H1 (cell line): ENCODE measurements around the gene CMTM3. TPM values are rescaled to one million over a fixed set of nuclear protein-coding genes. Genes with fewer than 3 reads are reported as not detected.

Experiments used
- CTCF ChIA-PET: fragments of 300-600 bp; sonication (Branson Sonifier 250); formaldehyde crosslinking; loops from one replicate; lab custom pipeline; 2021; ENCODE audit not compliant: partially characterized antibody; lab: Charles Lee
- POLR2A ChIA-PET: fragments of 300-600 bp; sonication (Branson Sonifier 250); formaldehyde crosslinking; loops from one replicate; lab custom pipeline; 2021; ENCODE audit warnings: inconsistent platforms; ENCODE audit not compliant: partially characterized antibody; lab: Charles Lee
- DNase-seq, 2 experiments: peaks; one replicate each; pipeline versions ENCODE4 v3.0.0 to v3.0.0-alpha.2; 2010 to 2022; ENCODE audit warnings: low spot score in 2 of 2, low read depth in 1 of 2, mixed read lengths in 1 of 2
- FAIRE-seq: peaks from 2 replicates; lab custom pipeline; 2011; peaks lifted over from hg19 to GRCh38; lab: Jason Lieb, UNC
- H2AFZ ChIP-seq: 2 replicates; pipeline ENCODE4 v1.8.1; 2012; ENCODE audit warnings: low read length, inconsistent platforms
- H2AK5ac ChIP-seq: 2 replicates; pipeline ENCODE4 v1.6.1; 2013; ENCODE audit warnings: low read depth, low read length
- H2BK120ac ChIP-seq: replicated peaks from 2 replicates; pipeline ENCODE3; 2013; ENCODE audit warnings: low read depth, low read length, inconsistent platforms
- H2BK12ac ChIP-seq: 2 replicates; pipeline ENCODE4 v1.6.1; 2013; ENCODE audit warnings: low read depth, low read length
- H2BK15ac ChIP-seq: 2 replicates; pipeline ENCODE4 v1.6.1; 2013; ENCODE audit warnings: low read length
- H2BK20ac ChIP-seq: 2 replicates; pipeline ENCODE4 v1.6.1; 2013; ENCODE audit warnings: low read length
- H2BK5ac ChIP-seq: 2 replicates; pipeline ENCODE4 v1.6.1; 2013; ENCODE audit warnings: low read depth, low read length
- H3K14ac ChIP-seq: 2 replicates; pipeline ENCODE4 v1.6.1; 2013; ENCODE audit warnings: inconsistent platforms; ENCODE audit not compliant: insufficient read length
- H3K18ac ChIP-seq: 2 replicates; pipeline ENCODE4 v1.6.1; 2013; ENCODE audit warnings: low read length; ENCODE audit errors: extremely low read depth
- H3K23ac ChIP-seq: 2 replicates; pipeline ENCODE4 v1.6.1; 2013; ENCODE audit warnings: inconsistent platforms; ENCODE audit not compliant: insufficient read length
- H3K23me2 ChIP-seq: 2 replicates; pipeline ENCODE4 v1.6.1; 2013; ENCODE audit warnings: low read depth, low read length
- H3K27ac ChIP-seq: 2 replicates; pipeline ENCODE4 v1.6.1; 2011; ENCODE audit warnings: low read depth, low read length, inconsistent platforms
- H3K27me3 ChIP-seq, 4 experiments: replicated peaks in 1 of 4; 1 replicate in 1 of 4; 2 replicates in 3 of 4; pipeline versions ENCODE4 v1.6.1 to v1.8.1; 2011 to 2013; ENCODE audit warnings: low read length in 3 of 4, mild to moderate bottlenecking in 3 of 4, inconsistent platforms in 2 of 4, mixed read lengths in 2 of 4, moderate library complexity in 1 of 4; ENCODE audit not compliant: control insufficient read depth in 3 of 4, insufficient read depth in 3 of 4; ENCODE audit errors: extremely low read depth in 1 of 4
- H3K36me3 ChIP-seq, 4 experiments: 2 replicates each; pipeline versions ENCODE4 v1.6.1 to v1.8.1; 2011 to 2013; ENCODE audit warnings: mild to moderate bottlenecking in 4 of 4, low read length in 3 of 4, moderate library complexity in 2 of 4, control low read depth in 1 of 4, inconsistent platforms in 1 of 4; ENCODE audit not compliant: insufficient read depth in 4 of 4, control insufficient read depth in 2 of 4
- H3K4ac ChIP-seq: replicated peaks from 2 replicates; pipeline ENCODE3; 2013; ENCODE audit warnings: low read length, low read depth, mixed read lengths, inconsistent platforms; ENCODE audit not compliant: insufficient read length
- H3K4me1 ChIP-seq, 4 experiments: replicated peaks in 1 of 4; 1 replicate in 1 of 4; 2 replicates in 3 of 4; pipeline versions ENCODE4 v1.6.1 to v1.8.1; 2011 to 2013; ENCODE audit warnings: low read length in 3 of 4, inconsistent platforms in 2 of 4, mixed read lengths in 1 of 4; ENCODE audit not compliant: insufficient read depth in 4 of 4, control insufficient read depth in 3 of 4
- H3K4me2 ChIP-seq, 2 experiments: 2 replicates each; pipeline versions ENCODE4 v1.6.1 to v1.8.1; 2011 to 2013; ENCODE audit warnings: low read depth in 2 of 2, low read length in 2 of 2, control low read depth in 1 of 2, inconsistent platforms in 1 of 2, mild to moderate bottlenecking in 1 of 2; ENCODE audit not compliant: insufficient read depth in 1 of 2
- H3K4me3 ChIP-seq, 4 experiments: fragments of 200-600, 300-600 bp in 1 of 4; sonication (generic), shearing (Covaris generic), sonication (Bioruptor Twin) in 1 of 4; 2 replicates each; pipeline versions ENCODE4 v1.5.1 to v1.8.1; 2011 to 2016; ENCODE audit warnings: low read length in 4 of 4, low read depth in 3 of 4, control low read depth in 2 of 4, inconsistent platforms in 2 of 4, mild to moderate bottlenecking in 2 of 4, mixed read lengths in 1 of 4, moderate library complexity in 1 of 4; ENCODE audit not compliant: insufficient read depth in 2 of 4; ENCODE audit errors: extremely low read depth in 1 of 4
- H3K56ac ChIP-seq: replicated peaks from 2 replicates; pipeline ENCODE3; 2013; ENCODE audit warnings: low read depth, mild to moderate bottlenecking, mixed read lengths, low read length, inconsistent platforms; ENCODE audit not compliant: insufficient read length
- H3K79me1 ChIP-seq: 2 replicates; pipeline ENCODE4 v1.6.1; 2013; ENCODE audit warnings: low read depth, low read length, control low read depth
- H3K79me2 ChIP-seq, 2 experiments: 2 replicates each; pipeline versions ENCODE4 v1.6.1 to v1.8.1; 2012 to 2013; ENCODE audit warnings: low read length in 2 of 2, mild to moderate bottlenecking in 2 of 2, inconsistent platforms in 1 of 2; ENCODE audit not compliant: insufficient read depth in 2 of 2, control insufficient read depth in 1 of 2
- H3K9ac ChIP-seq, 4 experiments: replicated peaks in 1 of 4; 1 replicate in 1 of 4; 2 replicates in 3 of 4; pipeline versions ENCODE4 v1.6.1 to v1.8.1; 2011 to 2013; ENCODE audit warnings: low read depth in 3 of 4, low read length in 3 of 4, control low read depth in 2 of 4, mild to moderate bottlenecking in 2 of 4, moderate library complexity in 2 of 4, inconsistent platforms in 1 of 4; ENCODE audit errors: extremely low read depth in 1 of 4
- H3K9me3 ChIP-seq, 2 experiments: 2 replicates each; pipeline versions ENCODE4 v1.6.1 to v1.8.1; 2012 to 2013; ENCODE audit warnings: mild to moderate bottlenecking in 2 of 2, moderate library complexity in 2 of 2, control low read depth in 1 of 2, inconsistent platforms in 1 of 2, low read depth in 1 of 2, low read length in 1 of 2, mixed read lengths in 1 of 2; ENCODE audit not compliant: insufficient read depth in 2 of 2
- H4K20me1 ChIP-seq, 2 experiments: replicated peaks in 1 of 2; 2 replicates each; pipeline versions ENCODE3 to v1.8.1; 2011 to 2013; ENCODE audit warnings: inconsistent platforms in 2 of 2, low read length in 2 of 2, mild to moderate bottlenecking in 1 of 2; ENCODE audit not compliant: insufficient read depth in 2 of 2, control insufficient read depth in 1 of 2
- H4K5ac ChIP-seq: 2 replicates; pipeline ENCODE4 v1.6.1; 2013; ENCODE audit warnings: low read length, low read depth, mixed read lengths, inconsistent platforms; ENCODE audit not compliant: insufficient read length
- H4K8ac ChIP-seq: 2 replicates; pipeline ENCODE4 v1.8.0; 2013; ENCODE audit warnings: mild to moderate bottlenecking, moderate library complexity, low read length, inconsistent platforms; ENCODE audit not compliant: insufficient read depth; ENCODE audit errors: extremely low read depth
- H4K91ac ChIP-seq: replicated peaks from 2 replicates; pipeline ENCODE3; 2013; ENCODE audit warnings: low read length, mixed read lengths, inconsistent platforms; ENCODE audit not compliant: insufficient read length
- BCL11A ChIP-seq, 2 experiments: IDR thresholded peaks; one replicate each; pipeline ENCODE4 v1.6.1; 2011; ENCODE audit warnings: low read depth in 2 of 2, low read length in 2 of 2, mild to moderate bottlenecking in 2 of 2
- EGR1 ChIP-seq: IDR thresholded peaks from 2 replicates; pipeline ENCODE4 v1.6.1; 2011; ENCODE audit warnings: low read depth, low read length, borderline replicate concordance
- FOSL1 ChIP-seq: IDR thresholded peaks from 2 replicates; pipeline ENCODE4 v1.6.1; 2011; ENCODE audit warnings: mild to moderate bottlenecking, low read depth, low read length, moderate library complexity; ENCODE audit not compliant: insufficient read depth
- JUND ChIP-seq: IDR thresholded peaks from 2 replicates; pipeline ENCODE4 v1.6.1; 2011; ENCODE audit warnings: mild to moderate bottlenecking, improper control_type of control experiment, low read length
- KDM4A ChIP-seq: IDR thresholded peaks from one replicate; pipeline ENCODE4 v1.7.1; 2012; ENCODE audit warnings: low read depth, mild to moderate bottlenecking, moderate library complexity, low read length, inconsistent platforms; ENCODE audit not compliant: severe bottlenecking
- RNF2 ChIP-seq: fragments of 200-900, 300-1000 bp; sonication (generic); IDR thresholded peaks from 2 replicates; pipeline ENCODE4 v1.7.1; 2016; ENCODE audit warnings: borderline replicate concordance, low read depth, mild to moderate bottlenecking, antibody characterized with exemption, low read length; ENCODE audit not compliant: poor library complexity, severe bottlenecking; ENCODE audit errors: missing control alignments
- SP2 ChIP-seq: IDR thresholded peaks from 2 replicates; pipeline ENCODE4 v1.6.1; 2012; ENCODE audit warnings: mild to moderate bottlenecking, low read length, inconsistent platforms
- SRF ChIP-seq: IDR thresholded peaks from 2 replicates; pipeline ENCODE4 v1.6.1; 2011; ENCODE audit warnings: mild to moderate bottlenecking, low read depth, low read length, moderate library complexity
- TAF7 ChIP-seq: optimal IDR thresholded peaks from 2 replicates; pipeline ENCODE3; 2011; ENCODE audit warnings: low read depth, mild to moderate bottlenecking, inconsistent platforms, low read length, moderate library complexity, borderline replicate concordance
- TCF12 ChIP-seq: IDR thresholded peaks from 2 replicates; pipeline ENCODE4 v1.6.1; 2011; ENCODE audit warnings: low read depth, mild to moderate bottlenecking, low read length
- WGBS, 2 experiments: shearing (Covaris generic) in 1 of 2; methylation state at CpG; one replicate each; pipeline versions ENCODE4 v1.1.6 to v1.1.7; 2013 to 2015; ENCODE audit warnings: low lambda C conversion rate in 2 of 2, mixed read lengths in 2 of 2, inconsistent platforms in 1 of 2, low coverage in 1 of 2, missing lambda C conversion rate in 1 of 2; ENCODE audit not compliant: insufficient replicate concordance in 2 of 2, insufficient coverage in 1 of 2, insufficient read length in 1 of 2; ENCODE audit errors: extremely low coverage in 1 of 2, missing lambda C conversion rate in 1 of 2; 5-methylcytosine and 5-hydroxymethylcytosine counted together
- polyA plus RNA-seq, 7 experiments: library from polyadenylated mRNA; depleted of rRNA in 3 of 7; stranded (reverse) in 5 of 7; unstranded in 2 of 7; fragments of >200 nt in 5 of 7; fragments of 200-250 nt in 2 of 7; gene quantifications; 1 replicate in 5 of 7; 2 replicates in 1 of 7; 4 replicates in 1 of 7; pipeline versions ENCODE4 v1.2.1 to v1.2.3, GENCODE V29; 2011 to 2013; ENCODE audit warnings: missing spikeins in 2 of 7, mixed read lengths in 2 of 7
- total RNA-seq: library from RNA; stranded (reverse); fragmentation: NEBNext Ultra II Directional; extraction: Animal tissue kit (Norgen Biotek cat#: 25700); gene quantifications from 2 replicates; pipeline ENCODE4 v1.2.1, GENCODE V29; 2021
- TF ChIP-seq, protein P1 (sequence below): IDR thresholded peaks from 2 replicates; pipeline ENCODE4 v1.6.1; 2011; ENCODE audit warnings: low read depth, mild to moderate bottlenecking, low read length; ENCODE audit not compliant: insufficient read depth

Gene CMTM3
- total and polyA plus RNA-seq, 2 of the 8 experiments (the other 6 are each of a cell fraction or from before 2014, with no cell fraction given), result 24.7 to 24.8 TPM

DNA sequence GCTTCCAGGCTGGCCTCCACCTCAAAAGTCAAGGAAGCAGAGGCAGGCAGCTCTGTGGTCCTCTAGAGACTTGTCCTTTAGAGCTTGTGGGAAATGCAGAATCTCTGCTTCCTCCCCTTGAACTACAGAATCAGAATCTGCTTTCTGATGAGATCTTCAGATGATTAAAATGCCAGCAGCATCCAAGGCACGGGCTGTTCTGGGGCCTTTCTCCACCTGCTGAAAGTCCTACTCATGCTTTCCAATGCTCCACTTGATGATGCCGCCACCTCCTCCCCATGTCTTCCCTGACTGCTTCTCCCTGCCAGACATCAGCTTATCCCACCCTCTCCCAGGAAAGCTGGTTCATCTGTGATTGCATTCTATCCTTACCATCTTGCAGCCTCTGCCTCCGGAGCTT lies 33.3 kb downstream of the CMTM3 start:
- H4K91ac ChIP-seq, result no peak overlapping the region
- no peaks in the 10 kb centered on the region for H4K20me1 ChIP-seq
- H3K4me3 ChIP-seq, result no peak overlapping the region
- FAIRE-seq (no peak), DNase-seq (no peak)
- no peaks in the 10 kb centered on the region; the same call in 1 of the 2 replicates for H3K79me1 ChIP-seq
- H3K4ac ChIP-seq, result no peak overlapping the region
- H3K9ac ChIP-seq, result no peak overlapping the region
- ChIA-PET POLR2A (no interaction called here), CTCF (interaction anchor here (0.8 to 7.3 kb wide), 3 partner anchors 14 to 68 kb away, joined by 3 to 42 read pairs (median 3); no protein-coding TSS in a partner anchor)
- no peak overlapping the region for H3K23ac ChIP-seq
- no peak for TF ChIP-seq SRF
- TF ChIP-seq KDM4A, result no peak
- no peak for TF ChIP-seq SP2
- no peak for TF ChIP-seq JUND
- TF ChIP-seq TCF12, result no peak
- TF ChIP-seq, protein P1, sequence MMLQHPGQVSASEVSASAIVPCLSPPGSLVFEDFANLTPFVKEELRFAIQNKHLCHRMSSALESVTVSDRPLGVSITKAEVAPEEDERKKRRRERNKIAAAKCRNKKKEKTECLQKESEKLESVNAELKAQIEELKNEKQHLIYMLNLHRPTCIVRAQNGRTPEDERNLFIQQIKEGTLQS, result no peak
- no peak for TF ChIP-seq EGR1
- TF ChIP-seq RNF2, result no peak
- no peak for TF ChIP-seq TAF7
- no peak for TF ChIP-seq FOSL1
- no peak for TF ChIP-seq BCL11A (IDR thresholded peaks at IDR 0.05; ENCODE audit: low read depth in 2 of 2, low read length in 2 of 2)
- no peak overlapping the region for H3K14ac ChIP-seq
- H3K23me2 ChIP-seq, result no peaks in the 10 kb centered on the region
- no peak overlapping the region for H2BK20ac ChIP-seq
- H3K36me3 ChIP-seq, result peaks cover 0 to 12% (median 0%) of the 10 kb centered on the region in 4 experiments; a peak in 1 of 8 replicates
- no peak overlapping the region for H3K18ac ChIP-seq
- no peak overlapping the region for H3K4me2 ChIP-seq
- H2BK5ac ChIP-seq, result no peak overlapping the region
- H3K4me1 ChIP-seq, result peaks cover 0 to 5% (median 2%) of the 10 kb centered on the region in 4 experiments; a peak in 2 of 7 replicates
- H2BK15ac ChIP-seq, result no peak overlapping the region
- no peaks in the 10 kb centered on the region for H3K27me3 ChIP-seq
- no peak overlapping the region for H2AK5ac ChIP-seq
- WGBS, 2 experiments, result 89% methylated on average over 3 of the region's 3 CpGs; no CpG with 5 or more reads in 1 of the 2 experiments
- no peak overlapping the region for H3K27ac ChIP-seq
- H3K79me2 ChIP-seq, result peaks cover 0 to 17% of the 10 kb centered on the region in 2 experiments; a peak in 2 of 4 replicates
- no peak overlapping the region for H2AFZ ChIP-seq
- H4K5ac ChIP-seq, result no peak overlapping the region
- no peak overlapping the region for H3K56ac ChIP-seq
- H4K8ac ChIP-seq, result no peak overlapping the region
- no peak overlapping the region for H2BK120ac ChIP-seq
- H3K9me3 ChIP-seq, result no peaks in the 10 kb centered on the region
- H2BK12ac ChIP-seq, result no peak overlapping the region
